Measurements from ENCODE around the gene TTN.

DNA sequence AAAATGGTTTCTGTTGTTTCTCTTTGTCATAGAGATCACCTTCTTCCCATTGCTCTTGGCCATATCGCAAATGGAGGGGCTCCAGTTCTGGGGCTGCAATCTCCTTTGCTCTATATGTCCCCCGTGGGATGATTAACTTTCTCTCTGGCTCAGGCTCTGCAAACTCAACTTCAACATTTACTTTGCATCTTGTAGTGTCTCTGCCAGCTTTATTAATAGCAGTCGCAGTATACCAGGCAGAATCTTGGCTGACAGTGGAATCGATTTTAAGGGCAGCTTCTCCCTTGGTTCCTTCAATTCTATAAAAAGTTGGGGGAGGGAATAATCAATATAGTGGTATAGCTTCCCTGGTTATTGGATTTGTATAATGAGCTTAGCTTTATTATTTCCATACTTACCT, 30.5 kb downstream of the TTN start:
- TF ChIP-seq, protein P1, sequence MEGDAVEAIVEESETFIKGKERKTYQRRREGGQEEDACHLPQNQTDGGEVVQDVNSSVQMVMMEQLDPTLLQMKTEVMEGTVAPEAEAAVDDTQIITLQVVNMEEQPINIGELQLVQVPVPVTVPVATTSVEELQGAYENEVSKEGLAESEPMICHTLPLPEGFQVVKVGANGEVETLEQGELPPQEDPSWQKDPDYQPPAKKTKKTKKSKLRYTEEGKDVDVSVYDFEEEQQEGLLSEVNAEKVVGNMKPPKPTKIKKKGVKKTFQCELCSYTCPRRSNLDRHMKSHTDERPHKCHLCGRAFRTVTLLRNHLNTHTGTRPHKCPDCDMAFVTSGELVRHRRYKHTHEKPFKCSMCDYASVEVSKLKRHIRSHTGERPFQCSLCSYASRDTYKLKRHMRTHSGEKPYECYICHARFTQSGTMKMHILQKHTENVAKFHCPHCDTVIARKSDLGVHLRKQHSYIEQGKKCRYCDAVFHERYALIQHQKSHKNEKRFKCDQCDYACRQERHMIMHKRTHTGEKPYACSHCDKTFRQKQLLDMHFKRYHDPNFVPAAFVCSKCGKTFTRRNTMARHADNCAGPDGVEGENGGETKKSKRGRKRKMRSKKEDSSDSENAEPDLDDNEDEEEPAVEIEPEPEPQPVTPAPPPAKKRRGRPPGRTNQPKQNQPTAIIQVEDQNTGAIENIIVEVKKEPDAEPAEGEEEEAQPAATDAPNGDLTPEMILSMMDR (IDR thresholded peaks at IDR 0.05): no peak
- no peak for TF ChIP-seq POLR2A (IDR thresholded peaks at IDR 0.05)
